ENCODE measurements around the gene CUTA.

Gene CUTA

GRCh38 chr6:33438978-33439594 is 21.2 kb upstream of the CUTA start:
- no peak for DNase-seq

- no peak for DNase-seq
These were observed 19.8 kb upstream of the CUTA start for GRCh38 chr6:33437666-33438065.

- DNase-seq: no peak
These were observed 17.1 kb upstream of the CUTA start for GRCh38 chr6:33434961-33435360.

GRCh38 chr6:33433544-33434191 is 15.8 kb upstream of the CUTA start:
- no peak for DNase-seq

GRCh38 chr6:33433001-33433543 is 15.2 kb upstream of the CUTA start:
- no peak for DNase-seq

- DNase-seq: no peak
These were observed 14.6 kb upstream of the CUTA start for GRCh38 chr6:33432546-33432945.

GRCh38 chr6:33431880-33432541 is 14.1 kb upstream of the CUTA start:
- no peak for DNase-seq

- peak; percentile 71 for DNase-seq
These were observed 13.3 kb upstream of the CUTA start for GRCh38 chr6:33430991-33431879.

GRCh38 chr6:33430334-33430733 is 12.4 kb upstream of the CUTA start:
- DNase-seq: no peak

GRCh38 chr6:33429750-33430052 is 11.8 kb upstream of the CUTA start:
- DNase-seq: no peak

GRCh38 chr6:33428966-33429749 is 11.3 kb upstream of the CUTA start:
- no peak for DNase-seq

GRCh38 chr6:33428224-33428965 is 10.5 kb upstream of the CUTA start:
- DNase-seq: no peak

- peak; percentile 61 for DNase-seq
These were observed 9.8 kb upstream of the CUTA start for GRCh38 chr6:33427585-33428223.

GRCh38 chr6:33426590-33427511 is 8.9 kb upstream of the CUTA start:
- DNase-seq: no peak

- DNase-seq: peak; percentile 78
These were observed 8.0 kb upstream of the CUTA start for GRCh38 chr6:33425668-33426577.

GRCh38 chr6:33424855-33425667 is 7.2 kb upstream of the CUTA start:
- DNase-seq: no peak

- no peak for DNase-seq
These were observed 5.9 kb upstream of the CUTA start for GRCh38 chr6:33423777-33424176.

GRCh38 chr6:33421344-33421643 is 3.4 kb upstream of the CUTA start:
- no peak for DNase-seq

All from activated CD4-positive, CD25-positive, alpha-beta regulatory T cell treated with anti-CD3 and anti-CD28 coated beads, Interleukin-2, amount 50 U/mL, for 72 hours (primary cell).